GM13976 (cell line): Measurements from ENCODE around the gene MED17.
"Not testable (repeated sequence)": the region's sequence is repeated elsewhere in the genome, so short reads cannot be mapped to it uniquely, and the experiment has no call there.

ENCODE experiments used
- DNase-seq: peaks from one replicate; pipeline ENCODE4 v3.0.0; 2012; ENCODE audit warnings: low spot score
- in situ Hi-C: fragments of 300-500 bp; cut with MboI; formaldehyde crosslinking; loops from one replicate; pipeline ENCODE4 v1.12.0; 2022; ENCODE audit warnings: low sequenced_read_pairs, mixed read lengths, inconsistent platforms; ENCODE audit not compliant: unreplicated experiment
- TF ChIP-seq, protein P1 (sequence below): IDR thresholded peaks from 2 replicates; pipeline ENCODE4 v1.5.1; 2012; ENCODE audit warnings: borderline replicate concordance, mild to moderate bottlenecking; ENCODE audit not compliant: insufficient read depth; ENCODE audit errors: extremely low read depth, missing control alignments, control extremely low read depth

MED17 gene

DNA sequence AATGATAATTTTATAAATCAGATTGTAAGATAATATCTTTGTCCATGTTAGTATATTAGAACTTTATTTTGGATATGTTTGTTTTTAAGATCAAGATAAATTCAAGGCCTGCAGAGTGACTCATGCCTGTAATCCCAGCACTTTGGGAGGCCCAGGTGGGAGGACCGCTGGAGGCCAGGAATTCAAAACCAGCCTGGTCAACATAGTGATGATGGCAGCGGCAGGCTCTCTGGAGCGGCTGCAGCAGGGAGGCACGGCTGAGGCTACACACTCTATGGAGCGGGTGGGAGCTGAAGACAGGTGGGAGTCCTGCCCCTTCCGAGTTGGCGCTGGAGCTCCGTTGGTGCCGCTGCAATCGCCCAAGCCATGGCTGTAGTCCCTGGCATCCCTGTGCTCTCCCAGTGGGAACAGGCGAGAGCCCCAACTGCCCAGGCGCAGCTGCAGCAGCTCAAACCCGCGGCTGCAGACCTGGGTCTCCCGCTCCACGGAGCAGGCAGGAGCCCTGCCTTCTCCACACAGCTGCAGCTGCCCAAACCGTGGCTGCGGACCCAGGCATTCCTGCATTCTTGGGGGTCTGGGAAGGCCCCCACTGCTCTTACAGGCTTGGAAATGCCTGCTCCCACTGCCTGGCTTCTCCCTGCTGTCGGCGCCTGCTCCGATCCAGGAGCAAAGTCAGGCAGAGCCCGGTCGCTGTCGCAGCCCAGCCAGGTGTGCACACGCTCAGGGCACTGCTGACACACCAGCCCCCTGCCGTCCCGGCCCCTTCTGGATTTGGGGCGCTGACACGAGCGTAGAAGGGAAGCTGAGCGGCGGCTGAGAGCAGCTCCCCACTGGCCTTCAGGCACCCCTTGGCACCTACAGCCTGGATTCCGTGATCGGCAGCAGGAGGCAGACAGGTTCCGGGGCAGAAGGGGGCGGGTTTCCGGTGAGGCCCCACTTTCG is 25.9 kb upstream of the MED17 start:
- TF ChIP-seq, protein P1, sequence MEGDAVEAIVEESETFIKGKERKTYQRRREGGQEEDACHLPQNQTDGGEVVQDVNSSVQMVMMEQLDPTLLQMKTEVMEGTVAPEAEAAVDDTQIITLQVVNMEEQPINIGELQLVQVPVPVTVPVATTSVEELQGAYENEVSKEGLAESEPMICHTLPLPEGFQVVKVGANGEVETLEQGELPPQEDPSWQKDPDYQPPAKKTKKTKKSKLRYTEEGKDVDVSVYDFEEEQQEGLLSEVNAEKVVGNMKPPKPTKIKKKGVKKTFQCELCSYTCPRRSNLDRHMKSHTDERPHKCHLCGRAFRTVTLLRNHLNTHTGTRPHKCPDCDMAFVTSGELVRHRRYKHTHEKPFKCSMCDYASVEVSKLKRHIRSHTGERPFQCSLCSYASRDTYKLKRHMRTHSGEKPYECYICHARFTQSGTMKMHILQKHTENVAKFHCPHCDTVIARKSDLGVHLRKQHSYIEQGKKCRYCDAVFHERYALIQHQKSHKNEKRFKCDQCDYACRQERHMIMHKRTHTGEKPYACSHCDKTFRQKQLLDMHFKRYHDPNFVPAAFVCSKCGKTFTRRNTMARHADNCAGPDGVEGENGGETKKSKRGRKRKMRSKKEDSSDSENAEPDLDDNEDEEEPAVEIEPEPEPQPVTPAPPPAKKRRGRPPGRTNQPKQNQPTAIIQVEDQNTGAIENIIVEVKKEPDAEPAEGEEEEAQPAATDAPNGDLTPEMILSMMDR = no peak
- no peak for DNase-seq
- in situ Hi-C loops = no loop called here

DNA sequence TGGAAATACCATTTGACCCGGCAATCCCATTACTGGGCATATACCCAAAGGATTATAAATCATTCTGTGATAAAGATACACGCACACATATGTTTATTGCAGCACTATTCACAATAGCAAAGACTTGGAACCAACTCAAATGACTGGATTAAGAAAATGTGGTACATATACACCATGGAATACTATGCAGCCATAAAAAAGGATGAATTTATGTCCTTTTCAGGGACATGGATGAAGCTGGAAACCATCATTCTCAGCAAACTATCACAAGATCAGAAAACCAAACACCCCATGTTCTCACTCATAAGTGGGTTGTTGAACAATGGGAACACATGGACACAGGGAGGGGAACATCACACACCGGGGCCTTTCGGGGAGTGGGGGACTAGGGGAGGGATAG is 25.0 kb upstream of the MED17 start:
- DNase-seq = not testable (repeated sequence)

DNA sequence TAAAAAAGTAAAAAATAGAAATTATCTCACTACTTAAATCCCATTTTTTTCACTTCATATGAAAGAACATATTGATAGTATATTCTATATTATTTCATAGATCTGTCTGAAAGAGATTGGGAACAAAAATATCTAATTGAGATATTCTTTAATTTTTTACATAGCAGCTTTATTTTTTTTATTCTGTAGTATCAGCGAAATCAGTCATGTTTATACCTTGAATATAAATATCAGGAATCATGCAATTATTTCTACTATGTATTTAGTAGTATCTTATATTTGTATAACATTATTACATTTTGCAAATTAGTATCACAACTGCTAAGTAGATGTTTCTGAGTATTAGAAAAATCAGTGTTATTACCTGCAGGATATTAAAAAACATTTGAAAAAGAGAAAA is 22.2 kb upstream of the MED17 start:
- DNase-seq = no peak
- in situ Hi-C loops = no loop called here
- TF ChIP-seq, protein P1 = no peak

More for the DNA sequence above, 25.0 kb upstream of the MED17 start:
- in situ Hi-C loops = not testable (repeated sequence)

DNA sequence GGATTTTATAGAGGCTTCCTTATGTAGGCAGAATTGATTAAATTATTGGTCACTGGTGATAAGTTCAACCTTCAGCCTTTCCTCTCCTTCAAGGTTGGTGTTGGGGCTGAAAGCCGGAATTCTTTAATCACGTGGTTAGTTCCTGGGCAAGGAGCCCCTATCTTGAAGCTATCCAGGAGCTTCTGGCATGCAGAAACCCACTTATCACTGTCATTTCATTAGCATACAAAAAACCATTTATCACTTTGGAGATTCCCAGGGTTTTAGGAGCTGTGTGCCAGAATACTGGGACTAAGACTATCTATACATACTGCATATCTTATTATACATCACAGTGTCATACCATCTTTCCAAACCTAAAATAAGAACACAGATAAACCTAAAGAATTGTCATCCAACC is 18.5 kb upstream of the MED17 start:
- in situ Hi-C loops = no loop called here

DNA sequence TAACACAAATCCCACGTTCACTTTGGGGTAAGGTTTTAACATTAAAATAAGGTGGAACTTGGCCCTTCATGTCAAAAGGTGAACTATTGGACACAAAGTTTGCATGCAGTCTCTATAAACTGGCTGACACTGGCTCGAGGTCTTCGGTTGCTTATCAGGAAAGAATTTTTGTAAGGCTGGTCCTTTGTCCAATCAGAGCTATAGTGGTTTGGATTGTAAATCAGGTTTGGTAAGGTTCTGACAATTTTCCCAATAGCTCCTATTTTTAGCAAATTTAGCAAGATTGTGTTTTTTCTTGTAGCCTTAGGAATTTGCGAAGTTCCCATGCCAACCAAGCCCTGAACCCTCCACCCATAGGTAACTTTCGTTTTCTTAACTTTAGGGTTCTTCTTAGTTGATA is 17.6 kb upstream of the MED17 start:
- TF ChIP-seq, protein P1 = no peak
- in situ Hi-C loops = no loop called here
- no peak for DNase-seq

More for the DNA sequence above, 18.5 kb upstream of the MED17 start:
- TF ChIP-seq, protein P1 = no peak
- DNase-seq = no peak

DNA sequence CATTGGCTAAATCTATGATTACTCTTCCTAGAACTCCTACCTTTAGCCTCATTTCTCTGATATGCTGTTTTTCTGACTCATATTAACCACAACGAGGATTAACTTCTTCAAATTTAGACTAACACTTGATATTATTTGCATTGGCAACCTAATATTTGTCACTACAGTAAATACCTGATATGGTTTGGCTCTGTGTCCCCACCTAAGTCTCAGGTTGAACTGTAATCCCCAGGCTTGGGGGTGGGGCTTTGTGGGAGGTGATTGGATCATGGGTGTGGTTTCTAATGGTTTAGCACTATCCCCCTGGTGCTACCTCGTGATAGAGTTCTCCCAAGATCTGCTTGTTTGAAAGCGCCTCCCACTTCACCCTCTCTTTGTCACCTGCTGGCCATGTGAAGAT is 17.1 kb upstream of the MED17 start:
- DNase-seq = no peak
- TF ChIP-seq, protein P1 = no peak
- in situ Hi-C loops = no loop called here

DNA sequence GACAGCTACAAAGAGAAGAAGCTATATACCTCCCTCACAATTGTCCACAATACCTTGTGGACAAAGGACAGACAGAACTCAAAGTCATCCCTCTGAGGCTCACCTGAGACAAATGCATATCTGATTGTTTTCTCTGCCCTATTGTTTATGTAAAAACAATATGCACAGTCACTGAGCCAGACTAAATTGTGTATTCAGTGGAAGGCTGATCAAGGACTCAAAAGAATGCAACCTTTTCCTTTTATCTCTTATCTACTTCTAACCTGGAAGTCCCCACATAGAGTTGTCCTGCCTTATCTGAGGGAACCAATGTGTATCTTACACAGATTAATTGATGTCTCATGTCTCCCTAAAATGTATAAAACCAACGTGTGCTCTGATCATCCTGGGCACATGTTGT is 13.9 kb upstream of the MED17 start:
- in situ Hi-C loops = no loop called here
- TF ChIP-seq, protein P1 = no peak
- DNase-seq = no peak
